ENCODE data around the gene SERPINE2.

The SERPINE2 gene

DNA sequence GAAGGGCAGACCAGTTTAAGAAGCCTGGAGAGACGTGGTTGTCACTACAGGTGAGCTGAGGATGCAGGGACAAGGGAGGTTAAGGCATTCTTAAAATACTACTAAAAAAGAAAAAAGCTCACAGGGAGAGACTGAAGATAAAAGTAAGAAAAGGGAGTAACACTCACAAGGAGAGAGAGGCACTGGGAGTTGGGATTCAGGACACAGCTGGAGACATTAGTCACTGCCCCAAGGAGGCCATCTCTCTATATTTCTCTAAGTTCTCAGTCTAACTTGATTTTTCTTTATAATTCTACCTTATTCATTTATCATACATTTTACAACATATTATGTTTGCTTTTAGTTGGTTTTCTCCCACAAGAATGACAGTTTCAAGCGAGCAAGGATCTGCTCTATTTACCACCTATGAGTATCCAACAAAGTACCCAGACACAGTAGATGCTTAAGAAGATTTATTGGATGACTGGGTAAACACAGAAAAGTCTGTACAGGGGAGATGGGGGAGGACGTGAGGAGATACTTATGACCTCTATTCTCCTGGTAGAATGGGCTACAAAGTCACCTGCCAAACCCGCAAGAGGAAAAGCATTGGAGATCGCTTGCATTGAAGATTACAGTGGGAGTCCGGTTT lies 2.2 kb downstream of the SERPINE2 start:
- Histone ChIP-seq H3K4me3 (ENCODE audit: insufficient read depth, low read length, poor library complexity, severe bottlenecking) (no peak overlapping the region), H2AFZ (ENCODE audit: low read depth, low read length, severe bottlenecking) (no peak overlapping the region), H3F3A (ENCODE audit: insufficient read depth) (no peaks in the 10 kb centered on the region), H3K9me2 (replicated peaks; ENCODE audit: insufficient read depth, low read length) (no peaks in the 10 kb centered on the region), H4K20me1 (ENCODE audit: low read depth, low read length) (no peaks in the 10 kb centered on the region), H3K9me3 (ENCODE audit: insufficient read depth, low read length) (no peaks in the 10 kb centered on the region), H3K36me3 (ENCODE audit: low read length) (no peaks in the 10 kb centered on the region), H3K9ac (ENCODE audit: low read length) (no peak overlapping the region), H3K79me2 (ENCODE audit: insufficient read depth, low read length) (no peaks in the 10 kb centered on the region), H3K27me3 (ENCODE audit: low read length) (no peaks in the 10 kb centered on the region), H3K4me2 (ENCODE audit: low read depth, low read length, poor library complexity, severe bottlenecking) (no peak overlapping the region), H3K27ac (ENCODE audit: low read depth, low read length) (no peak overlapping the region)
- TF ChIP-seq, protein P1, sequence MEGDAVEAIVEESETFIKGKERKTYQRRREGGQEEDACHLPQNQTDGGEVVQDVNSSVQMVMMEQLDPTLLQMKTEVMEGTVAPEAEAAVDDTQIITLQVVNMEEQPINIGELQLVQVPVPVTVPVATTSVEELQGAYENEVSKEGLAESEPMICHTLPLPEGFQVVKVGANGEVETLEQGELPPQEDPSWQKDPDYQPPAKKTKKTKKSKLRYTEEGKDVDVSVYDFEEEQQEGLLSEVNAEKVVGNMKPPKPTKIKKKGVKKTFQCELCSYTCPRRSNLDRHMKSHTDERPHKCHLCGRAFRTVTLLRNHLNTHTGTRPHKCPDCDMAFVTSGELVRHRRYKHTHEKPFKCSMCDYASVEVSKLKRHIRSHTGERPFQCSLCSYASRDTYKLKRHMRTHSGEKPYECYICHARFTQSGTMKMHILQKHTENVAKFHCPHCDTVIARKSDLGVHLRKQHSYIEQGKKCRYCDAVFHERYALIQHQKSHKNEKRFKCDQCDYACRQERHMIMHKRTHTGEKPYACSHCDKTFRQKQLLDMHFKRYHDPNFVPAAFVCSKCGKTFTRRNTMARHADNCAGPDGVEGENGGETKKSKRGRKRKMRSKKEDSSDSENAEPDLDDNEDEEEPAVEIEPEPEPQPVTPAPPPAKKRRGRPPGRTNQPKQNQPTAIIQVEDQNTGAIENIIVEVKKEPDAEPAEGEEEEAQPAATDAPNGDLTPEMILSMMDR (IDR thresholded peaks at IDR 0.05; ENCODE audit: insufficient read depth, low read length, poor library complexity, severe bottlenecking), result no peak
- no peak for TF ChIP-seq EZH2phosphoT487 (conservative IDR thresholded peaks at IDR 0.05; ENCODE audit: low read length)

GRCh38 chr2:224034017-224034416 lies 5.1 kb downstream of the SERPINE2 start:
- Histone ChIP-seq H4K20me1 (ENCODE audit: low read depth, low read length) (no peaks in the 10 kb centered on the region), H3K27ac (ENCODE audit: low read depth, low read length) (no peak overlapping the region), H3F3A (ENCODE audit: insufficient read depth) (no peaks in the 10 kb centered on the region), H3K36me3 (ENCODE audit: low read length) (no peaks in the 10 kb centered on the region), H3K4me3 (ENCODE audit: insufficient read depth, low read length, poor library complexity, severe bottlenecking) (no peak overlapping the region), H3K79me2 (ENCODE audit: insufficient read depth, low read length) (no peaks in the 10 kb centered on the region), H3K9me3 (ENCODE audit: insufficient read depth, low read length) (no peaks in the 10 kb centered on the region), H2AFZ (ENCODE audit: low read depth, low read length, severe bottlenecking) (no peak overlapping the region), H3K9ac (ENCODE audit: low read length) (no peak overlapping the region), H3K9me2 (replicated peaks; ENCODE audit: insufficient read depth, low read length) (no peaks in the 10 kb centered on the region), H3K27me3 (ENCODE audit: low read length) (no peaks in the 10 kb centered on the region), H3K4me2 (ENCODE audit: low read depth, low read length, poor library complexity, severe bottlenecking) (no peak overlapping the region)
- TF ChIP-seq EZH2phosphoT487 (conservative IDR thresholded peaks at IDR 0.05; ENCODE audit: low read length), result no peak
- TF ChIP-seq, protein P1 (IDR thresholded peaks at IDR 0.05; ENCODE audit: insufficient read depth, low read length, poor library complexity, severe bottlenecking), result no peak

DNA sequence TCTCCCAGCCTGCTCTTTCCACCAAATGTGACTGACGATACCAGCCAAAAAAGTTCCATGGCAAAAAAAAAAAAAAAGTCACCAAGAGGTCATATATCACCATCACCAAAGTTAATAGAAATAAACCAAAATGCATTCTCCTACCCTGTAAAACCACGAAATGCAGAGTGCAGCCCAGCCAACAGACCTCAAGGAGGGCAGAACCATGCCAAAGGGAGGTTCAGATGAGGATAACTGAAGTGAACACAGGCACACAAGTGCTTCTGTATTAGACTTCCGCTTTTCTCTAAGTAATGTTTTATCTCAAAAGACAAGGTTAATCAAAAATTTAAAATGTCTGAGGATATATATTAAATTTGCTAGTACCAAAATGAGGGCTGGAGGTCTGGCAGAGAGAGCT lies 5.5 kb downstream of the SERPINE2 start:
- no peak for TF ChIP-seq EZH2phosphoT487 (conservative IDR thresholded peaks at IDR 0.05; ENCODE audit: low read length)
- TF ChIP-seq, protein P1 (IDR thresholded peaks at IDR 0.05; ENCODE audit: insufficient read depth, low read length, poor library complexity, severe bottlenecking), result no peak

More for the DNA sequence above, 5.5 kb downstream of the SERPINE2 start:
- Histone ChIP-seq H3K4me2 (ENCODE audit: low read depth, low read length, poor library complexity, severe bottlenecking) (no peak overlapping the region), H3K27ac (ENCODE audit: low read depth, low read length) (no peak overlapping the region), H3K79me2 (ENCODE audit: insufficient read depth, low read length) (no peaks in the 10 kb centered on the region), H3K36me3 (ENCODE audit: low read length) (no peaks in the 10 kb centered on the region), H2AFZ (ENCODE audit: low read depth, low read length, severe bottlenecking) (no peak overlapping the region), H3K27me3 (ENCODE audit: low read length) (no peaks in the 10 kb centered on the region), H3K9me3 (ENCODE audit: insufficient read depth, low read length) (no peaks in the 10 kb centered on the region), H3K9ac (ENCODE audit: low read length) (no peak overlapping the region), H4K20me1 (ENCODE audit: low read depth, low read length) (no peaks in the 10 kb centered on the region), H3K9me2 (replicated peaks; ENCODE audit: insufficient read depth, low read length) (no peaks in the 10 kb centered on the region), H3F3A (ENCODE audit: insufficient read depth) (no peaks in the 10 kb centered on the region), H3K4me3 (ENCODE audit: insufficient read depth, low read length, poor library complexity, severe bottlenecking) (no peak overlapping the region)

Measured in SU-DHL-6 (cell line).